Peyer's patch (tissue), 4 donors: ENCODE results near the gene S1PR1.

ENCODE experiments used
- POLR2A ChIP-seq, 2 donors: fragments of 450-650 bp; IDR thresholded peaks; one replicate each; pipeline ENCODE4 v1.5.1; 2017; ENCODE audit warnings: antibody characterized with exemption in 2 of 2, mild to moderate bottlenecking in 2 of 2, moderate library complexity in 2 of 2
- TF ChIP-seq, protein P1 (sequence below), 6 experiments: fragments of 450-650 bp in 4 of 6; fragments of 200-600 bp in 2 of 6; sonication (generic) in 1 of 6; IDR thresholded peaks; one replicate each; pipeline ENCODE4 v1.5.1; 2017 to 2019; ENCODE audit warnings: antibody characterized with exemption in 6 of 6, mild to moderate bottlenecking in 3 of 6, moderate library complexity in 1 of 6

DNA sequence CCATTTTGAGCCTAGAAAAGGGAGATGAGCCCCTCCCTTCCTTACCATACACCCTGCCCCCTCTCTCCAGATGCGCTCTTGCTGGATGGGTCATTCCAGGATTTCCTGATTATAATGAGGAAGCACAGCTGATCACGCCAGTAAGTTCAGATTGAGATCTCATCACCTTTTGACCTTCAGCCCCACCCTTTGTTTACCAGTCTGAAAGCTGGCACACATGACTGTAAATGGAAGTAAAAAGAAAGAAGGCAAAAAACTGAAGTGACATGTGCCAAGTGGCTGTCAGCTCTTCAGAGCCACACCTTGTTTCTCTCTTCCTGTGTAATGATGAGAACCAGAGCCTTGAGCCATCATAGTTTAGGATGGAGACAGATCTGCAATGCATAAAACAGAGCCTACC lies 27.9 kb downstream of the S1PR1 start:
- TF ChIP-seq POLR2A (IDR thresholded peaks at IDR 0.05) = no peak
- TF ChIP-seq, protein P1, sequence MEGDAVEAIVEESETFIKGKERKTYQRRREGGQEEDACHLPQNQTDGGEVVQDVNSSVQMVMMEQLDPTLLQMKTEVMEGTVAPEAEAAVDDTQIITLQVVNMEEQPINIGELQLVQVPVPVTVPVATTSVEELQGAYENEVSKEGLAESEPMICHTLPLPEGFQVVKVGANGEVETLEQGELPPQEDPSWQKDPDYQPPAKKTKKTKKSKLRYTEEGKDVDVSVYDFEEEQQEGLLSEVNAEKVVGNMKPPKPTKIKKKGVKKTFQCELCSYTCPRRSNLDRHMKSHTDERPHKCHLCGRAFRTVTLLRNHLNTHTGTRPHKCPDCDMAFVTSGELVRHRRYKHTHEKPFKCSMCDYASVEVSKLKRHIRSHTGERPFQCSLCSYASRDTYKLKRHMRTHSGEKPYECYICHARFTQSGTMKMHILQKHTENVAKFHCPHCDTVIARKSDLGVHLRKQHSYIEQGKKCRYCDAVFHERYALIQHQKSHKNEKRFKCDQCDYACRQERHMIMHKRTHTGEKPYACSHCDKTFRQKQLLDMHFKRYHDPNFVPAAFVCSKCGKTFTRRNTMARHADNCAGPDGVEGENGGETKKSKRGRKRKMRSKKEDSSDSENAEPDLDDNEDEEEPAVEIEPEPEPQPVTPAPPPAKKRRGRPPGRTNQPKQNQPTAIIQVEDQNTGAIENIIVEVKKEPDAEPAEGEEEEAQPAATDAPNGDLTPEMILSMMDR (IDR thresholded peaks at IDR 0.05) = no peak
